Natural killer cell (primary cell): ENCODE results near the gene BMPR1A. TPM values are rescaled to one million over a fixed set of nuclear protein-coding genes. Genes with fewer than 3 reads are reported as not detected.
A peak's percentile ranks its signal among the peaks of the same experiment; 100 is the strongest.

Source experiments
- ATAC-seq, 3 donors: fragments of 150-1000 bp in 2 of 3; fragments of 200-7000 bp in 1 of 3; cut with Tn5 transposase; 1 replicate in 1 of 3; 2 replicates in 2 of 3; pipeline ENCODE4 v1.10.0; 2021; ENCODE audit warnings: mild to moderate bottlenecking in 2 of 3, moderate library complexity in 2 of 3
- DNase-seq, 2 donors: peaks; one replicate each; pipeline versions ENCODE4 v3.0.0 to v3.0.0-alpha.2; 2013 to 2021; ENCODE audit warnings: mixed read lengths in 1 of 2
- H3K27ac ChIP-seq: one replicate; pipeline ENCODE4 v1.5.1; 2013; ENCODE audit warnings: mild to moderate bottlenecking, low read length
- H3K27me3 ChIP-seq: one replicate; pipeline ENCODE4 v1.6.1; 2013; ENCODE audit warnings: low read length; ENCODE audit not compliant: control insufficient read depth, insufficient read depth
- H3K36me3 ChIP-seq: one replicate; pipeline ENCODE4 v1.6.1; 2013; ENCODE audit warnings: low read length; ENCODE audit not compliant: control insufficient read depth, insufficient read depth
- H3K4me1 ChIP-seq: one replicate; pipeline ENCODE4 v1.6.1; 2013; ENCODE audit warnings: low read length; ENCODE audit not compliant: control insufficient read depth, insufficient read depth
- H3K4me3 ChIP-seq: one replicate; pipeline ENCODE4 v1.5.1; 2013; ENCODE audit warnings: low read length
- H3K9me3 ChIP-seq: one replicate; pipeline ENCODE4 v1.6.1; 2013; ENCODE audit warnings: low read length; ENCODE audit not compliant: control insufficient read depth, insufficient read depth
- H3K27ac Mint-ChIP-seq, 2 donors: one replicate each; pipeline ENCODE4 v1.8.0; 2022; ENCODE audit warnings: mild to moderate bottlenecking in 2 of 2, mixed read lengths in 2 of 2, moderate library complexity in 1 of 2
- H3K27me3 Mint-ChIP-seq, 2 donors: one replicate each; pipeline ENCODE4 v1.8.0; 2022; ENCODE audit warnings: low read depth in 2 of 2, mixed read lengths in 2 of 2
- H3K36me3 Mint-ChIP-seq: one replicate; pipeline ENCODE4 v1.8.0; 2022; ENCODE audit warnings: mixed read lengths
- H3K4me1 Mint-ChIP-seq, 2 donors: one replicate each; pipeline ENCODE4 v1.8.0; 2022; ENCODE audit warnings: mixed read lengths in 2 of 2
- H3K4me3 Mint-ChIP-seq: one replicate; pipeline ENCODE4 v1.8.0; 2022; ENCODE audit warnings: mild to moderate bottlenecking, moderate library complexity, mixed read lengths
- H3K9me3 Mint-ChIP-seq, 2 donors: one replicate each; pipeline ENCODE4 v1.8.0; 2022; ENCODE audit warnings: mixed read lengths in 2 of 2
- CTCF ChIP-seq: fragments of 200-600 bp; IDR thresholded peaks from one replicate; pipeline ENCODE4 v1.8.0; 2022; ENCODE audit warnings: antibody characterized with exemption
- WGBS: methylation state at CpG from one replicate; pipeline ENCODE4 v1.1.7; 2013; ENCODE audit warnings: missing lambda C conversion rate; ENCODE audit not compliant: insufficient coverage; 5-methylcytosine and 5-hydroxymethylcytosine counted together
- intact Hi-C: fragments of 100-400 bp; cut with micrococcal nuclease; formaldehyde crosslinking; loops from one replicate; pipeline ENCODE4 v1.14.2; 2022
- total RNA-seq, 4 donors: library from RNA; stranded (reverse); fragments of 120-200 nt in 1 of 4; gene quantifications; one replicate each; pipeline versions ENCODE4 v1.2.3 to v1.2.4, GENCODE V29; 2013 to 2022

The BMPR1A gene
- total RNA-seq, 3 donors from 2014 or later (not counting 1 experiment from before 2014, with no cell fraction given), result 5.5 to 8.1 (median 7.7) TPM

GRCh38 chr10:86753638-86754434 is 2.6 kb upstream of the BMPR1A start:
- no peaks in the 10 kb centered on the region for H3K9me3 Mint-ChIP-seq
- no peak overlapping the region for H3K27ac ChIP-seq
- ATAC-seq (no peak), DNase-seq (no peak)
- peaks cover 14 to 22% of the 10 kb centered on the region in 2 donors for H3K27me3 Mint-ChIP-seq
- intact Hi-C loops, result no loop called here
- 97% methylated on average over 12 of the region's 12 CpGs for WGBS
- TF ChIP-seq CTCF, result no peak
- H3K27me3 ChIP-seq, result peaks cover 11% of the 10 kb centered on the region
- no peaks in the 10 kb centered on the region for H3K36me3 Mint-ChIP-seq
- peak overlapping the region; percentile 21 for H3K4me3 Mint-ChIP-seq
- no peaks in the 10 kb centered on the region for H3K36me3 ChIP-seq
- H3K4me1 Mint-ChIP-seq, result peaks cover 23 to 29% of the 10 kb centered on the region in 2 donors
- H3K4me1 ChIP-seq, result peaks cover 14% of the 10 kb centered on the region
- H3K27ac Mint-ChIP-seq, result no peak overlapping the region
- H3K9me3 ChIP-seq, result no peaks in the 10 kb centered on the region
- H3K4me3 ChIP-seq, result no peak overlapping the region

GRCh38 chr10:86755454-86755739 is 1.0 kb upstream of the BMPR1A start:
- Mint-ChIP-seq H3K4me1 (peaks cover 31 to 42% of the 10 kb centered on the region in 2 donors), H3K4me3 (peak overlapping the region; percentile 82), H3K27me3 (peaks cover 23 to 30% of the 10 kb centered on the region in 2 donors), H3K9me3 (no peaks in the 10 kb centered on the region), H3K36me3 (no peaks in the 10 kb centered on the region), H3K27ac (peak overlapping the region in 1 of 2 donors; percentile 87)
- TF ChIP-seq CTCF, result no peak
- H3K36me3 ChIP-seq, result no peaks in the 10 kb centered on the region
- 5% methylated on average over 7 of the region's 9 CpGs for WGBS
- no peak for ATAC-seq
- H3K4me3 ChIP-seq, result peak overlapping the region; percentile 61
- DNase-seq, result no peak
- peaks cover 11% of the 10 kb centered on the region for H3K27me3 ChIP-seq
- intact Hi-C loops, result no loop called here
- no peaks in the 10 kb centered on the region for H3K9me3 ChIP-seq
- no peak overlapping the region for H3K27ac ChIP-seq
- H3K4me1 ChIP-seq, result peaks cover 14% of the 10 kb centered on the region

DNA sequence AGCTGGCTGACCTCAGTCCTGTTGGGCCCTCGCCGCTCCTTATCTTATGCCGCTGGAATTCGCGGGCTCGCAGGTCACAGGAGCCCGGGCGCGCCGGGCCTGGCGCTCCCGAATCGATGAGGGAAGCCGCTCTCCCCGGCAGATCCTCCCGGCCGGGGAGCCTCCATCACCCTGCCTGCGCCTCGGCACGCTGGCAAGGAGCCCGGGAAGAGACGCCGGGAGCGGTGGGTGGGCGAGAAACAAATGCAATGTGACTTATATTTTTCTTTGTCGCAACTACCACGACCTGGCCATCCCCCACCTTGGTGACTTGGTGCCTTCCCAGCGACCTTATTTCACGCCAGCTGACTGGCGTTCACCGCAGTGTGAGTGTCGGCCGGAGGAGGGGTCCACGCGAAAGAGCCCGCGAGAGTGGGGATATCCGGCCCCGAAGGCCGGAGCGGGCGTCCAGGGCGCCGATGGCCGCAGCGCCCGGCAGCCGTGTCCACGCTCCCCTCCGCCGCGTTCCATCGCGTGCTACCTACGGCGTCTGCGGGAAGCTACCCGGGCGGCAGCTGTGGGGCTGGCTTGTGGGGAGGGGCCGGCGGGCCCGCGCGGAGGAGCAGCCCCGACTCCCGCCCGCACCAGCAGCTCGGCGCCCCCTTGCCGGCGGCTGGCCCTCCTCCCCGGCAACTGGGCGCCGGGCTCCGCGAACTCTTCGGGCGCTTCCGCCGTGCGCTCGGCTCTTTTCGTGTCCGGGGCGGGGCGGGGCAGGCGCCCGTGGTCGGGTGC is 494 bp upstream of the BMPR1A start:
- Histone ChIP-seq H3K4me3 (peak overlapping the region; percentile 61), H3K9me3 (no peaks in the 10 kb centered on the region), H3K27ac (no peak overlapping the region), H3K4me1 (peaks cover 14% of the 10 kb centered on the region), H3K27me3 (peaks cover 14% of the 10 kb centered on the region), H3K36me3 (no peaks in the 10 kb centered on the region)
- H3K4me3 Mint-ChIP-seq, result peak overlapping the region; percentile 82
- H3K36me3 Mint-ChIP-seq, result no peaks in the 10 kb centered on the region
- ATAC-seq, result peak; percentile 93 to 96 (median 94)
- intact Hi-C loops, result loop anchor here (1.0 kb wide), 1 partner anchor 45 kb away; no protein-coding TSS in a partner anchor
- H3K27me3 Mint-ChIP-seq, result peaks cover 23 to 30% of the 10 kb centered on the region in 2 donors
- peak overlapping the region in 1 of 2 donors; percentile 87 for H3K27ac Mint-ChIP-seq
- H3K4me1 Mint-ChIP-seq, result peaks cover 31 to 42% of the 10 kb centered on the region in 2 donors
- no peaks in the 10 kb centered on the region for H3K9me3 Mint-ChIP-seq
- TF ChIP-seq CTCF, result no peak
- peak; percentile 88 to 90 for DNase-seq
- WGBS, result under 1% methylated on average over 89 of the region's 89 CpGs
